ENCODE measurements around the gene TAMALIN. TPM values are rescaled to one million over a fixed set of nuclear protein-coding genes. Genes with fewer than 3 reads are reported as not detected.

TAMALIN gene
- total RNA-seq, 1 donor from 2014 or later = 15.5 TPM

- peaks cover 11% of the 10 kb centered on the region for H3K36me3 Mint-ChIP-seq (ENCODE audit: insufficient read depth)
- peaks cover 14% of the 10 kb centered on the region for H3K4me1 Mint-ChIP-seq (ENCODE audit: low read depth)
- no peak for TF ChIP-seq CTCF (IDR thresholded peaks at IDR 0.05; ENCODE audit: unreplicated experiment)
- H3K9me3 Mint-ChIP-seq (ENCODE audit: low read depth) = no peaks in the 10 kb centered on the region
- no peak for DNase-seq (ENCODE audit: low spot score, unreplicated experiment)
- no peak overlapping the region for H3K27ac Mint-ChIP-seq
- H3K4me3 Mint-ChIP-seq (ENCODE audit: low read depth) = no peak overlapping the region
- H3K27me3 Mint-ChIP-seq = peaks cover 27% of the 10 kb centered on the region
These were observed 7.0 kb downstream of the TAMALIN start for GRCh38 chr12:52013626-52014310.

- Mint-ChIP-seq H3K4me1 (ENCODE audit: low read depth) (peaks cover 25% of the 10 kb centered on the region), H3K9me3 (ENCODE audit: low read depth) (no peaks in the 10 kb centered on the region), H3K27me3 (peaks cover 27% of the 10 kb centered on the region), H3K4me3 (ENCODE audit: low read depth) (no peak overlapping the region), H3K36me3 (ENCODE audit: insufficient read depth) (peaks cover 11% of the 10 kb centered on the region), H3K27ac (no peak overlapping the region)
- no peak for TF ChIP-seq CTCF (IDR thresholded peaks at IDR 0.05; ENCODE audit: unreplicated experiment)
- DNase-seq (ENCODE audit: low spot score, unreplicated experiment) = no peak
These were observed 8.1 kb downstream of the TAMALIN start for GRCh38 chr12:52014567-52015530.

GRCh38 chr12:52015532-52016041 is 8.8 kb downstream of the TAMALIN start:
- Mint-ChIP-seq H3K4me1 (ENCODE audit: low read depth) (peaks cover 29% of the 10 kb centered on the region), H3K27ac (no peak overlapping the region), H3K36me3 (ENCODE audit: insufficient read depth) (peaks cover 11% of the 10 kb centered on the region), H3K4me3 (ENCODE audit: low read depth) (no peak overlapping the region), H3K9me3 (ENCODE audit: low read depth) (no peaks in the 10 kb centered on the region), H3K27me3 (peaks cover 27% of the 10 kb centered on the region)
- no peak for DNase-seq (ENCODE audit: low spot score, unreplicated experiment)
- TF ChIP-seq CTCF (IDR thresholded peaks at IDR 0.05; ENCODE audit: unreplicated experiment) = no peak

- Mint-ChIP-seq H3K4me3 (ENCODE audit: low read depth) (no peak overlapping the region), H3K9me3 (ENCODE audit: low read depth) (no peaks in the 10 kb centered on the region), H3K36me3 (ENCODE audit: insufficient read depth) (peaks cover 3% of the 10 kb centered on the region), H3K4me1 (ENCODE audit: low read depth) (peaks cover 30% of the 10 kb centered on the region), H3K27me3 (peaks cover 32% of the 10 kb centered on the region), H3K27ac (peak overlapping the region; percentile 93)
- TF ChIP-seq CTCF (IDR thresholded peaks at IDR 0.05; ENCODE audit: unreplicated experiment) = no peak
- no peak for DNase-seq (ENCODE audit: low spot score, unreplicated experiment)
These were observed 11.8 kb downstream of the TAMALIN start for GRCh38 chr12:52018433-52019112.
